GM23338 (cell line): ENCODE measurements around the gene PLEKHA7. TPM values are rescaled to one million over a fixed set of nuclear protein-coding genes. Genes with fewer than 3 reads are reported as not detected.

Source experiments
- EZH2 ChIP-seq: fragments of 200-600 bp; sonication (generic); IDR thresholded peaks from one replicate; pipeline ENCODE4 v1.8.0; 2017; ENCODE audit warnings: antibody characterized with exemption, mild to moderate bottlenecking, low read depth; ENCODE audit not compliant: unreplicated experiment
- EZH2phosphoT487 ChIP-seq: fragments of 200-600 bp; sonication (generic); IDR thresholded peaks from one replicate; pipeline ENCODE4 v1.8.1; 2018; ENCODE audit warnings: antibody characterized with exemption; ENCODE audit not compliant: unreplicated experiment
- JUNB ChIP-seq: IDR thresholded peaks from one replicate; pipeline ENCODE4 v1.6.1; 2016; ENCODE audit warnings: antibody characterized with exemption; ENCODE audit not compliant: unreplicated experiment
- NANOG ChIP-seq: IDR thresholded peaks from 2 replicates; pipeline ENCODE4 v1.6.1; 2016; ENCODE audit warnings: antibody characterized with exemption, borderline replicate concordance
- POLR2AphosphoS5 ChIP-seq: IDR thresholded peaks from 2 replicates; pipeline ENCODE4 v1.6.1; 2016; ENCODE audit warnings: antibody characterized with exemption, low read depth
- STAT1 ChIP-seq: IDR thresholded peaks from one replicate; pipeline ENCODE4 v1.6.1; 2016; ENCODE audit warnings: antibody characterized with exemption; ENCODE audit not compliant: unreplicated experiment
- ZNF114 ChIP-seq: fragments of 250-450 bp; sonication (Bioruptor Pico); IDR thresholded peaks from 2 replicates; pipeline ENCODE4 v1.5.0; 2020; ENCODE audit warnings: mild to moderate bottlenecking, moderate library complexity
- polyA plus RNA-seq: library from polyadenylated mRNA; unstranded; fragments of >200 nt; fragmentation: Nextera tagmentation; extraction: Ambion mirVana; gene quantifications from 2 replicates; pipeline ENCODE4 v1.2.1, GENCODE V29; 2016
- total RNA-seq: library from RNA; depleted of rRNA; stranded (reverse); fragments of >200 nt; shearing (Covaris generic); gene quantifications from 2 replicates; pipeline ENCODE4 v1.2.3, GENCODE V29; 2014
- TF ChIP-seq, protein P1 (sequence below): fragments of 250-450 bp; sonication (Bioruptor Pico); IDR thresholded peaks from 2 replicates; pipeline ENCODE4 v1.5.0; 2020; ENCODE audit warnings: mild to moderate bottlenecking, moderate library complexity
- TF ChIP-seq, protein P2 (sequence below), 2 experiments: fragments of 200-600 bp in 1 of 2; sonication (generic) in 1 of 2; conservative IDR thresholded peaks; 2 replicates each; pipeline versions ENCODE4 v1.5.1 to v1.6.1; 2016 to 2017; ENCODE audit warnings: antibody characterized with exemption in 2 of 2, low read depth in 2 of 2, mild to moderate bottlenecking in 2 of 2, moderate library complexity in 1 of 2

PLEKHA7 gene
- total and polyA plus RNA-seq, 2 experiments from 2014 or later: 9.7 to 15.8 TPM

DNA sequence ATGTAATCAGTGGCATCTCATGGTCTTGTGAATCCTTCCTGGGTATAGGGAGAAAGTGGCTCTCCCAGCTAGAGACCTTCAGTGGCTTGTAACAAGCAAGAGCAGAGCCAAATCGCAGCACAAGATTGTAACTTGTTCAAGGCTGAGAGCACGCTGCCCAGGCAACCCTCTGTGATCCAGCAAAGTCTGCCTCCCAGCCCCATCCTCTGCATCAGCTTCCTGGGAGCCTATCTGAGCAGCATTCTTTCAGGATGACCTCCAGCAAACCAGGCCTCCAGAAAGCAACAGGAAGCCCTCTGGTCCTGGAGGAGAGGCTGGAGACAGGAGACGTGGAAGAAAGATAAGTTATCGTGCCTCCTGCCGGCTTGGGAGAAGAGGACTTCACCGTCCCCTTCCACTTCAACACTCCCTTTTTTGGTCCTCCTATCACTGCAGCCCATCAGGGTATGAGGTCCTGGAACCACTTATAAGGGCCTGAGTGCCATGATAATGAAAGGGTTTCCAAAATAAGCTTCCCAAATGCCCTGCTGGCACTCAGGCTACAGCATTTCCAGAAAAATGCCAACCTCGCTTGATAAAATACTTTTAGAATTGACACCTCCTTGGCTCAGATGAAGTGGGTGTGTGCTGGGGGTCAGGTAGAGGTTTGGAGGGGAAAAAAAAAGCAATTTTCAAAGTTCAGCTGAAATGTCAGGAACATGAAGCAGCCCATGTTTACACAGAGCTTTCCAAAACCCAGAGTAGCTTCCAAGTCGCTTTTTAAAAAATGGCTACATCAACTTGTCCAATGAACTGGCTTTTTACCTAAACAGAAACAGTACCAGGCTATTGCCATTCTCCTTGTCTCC is 80.2 kb downstream of the PLEKHA7 start (continued):
- TF ChIP-seq, protein P1, sequence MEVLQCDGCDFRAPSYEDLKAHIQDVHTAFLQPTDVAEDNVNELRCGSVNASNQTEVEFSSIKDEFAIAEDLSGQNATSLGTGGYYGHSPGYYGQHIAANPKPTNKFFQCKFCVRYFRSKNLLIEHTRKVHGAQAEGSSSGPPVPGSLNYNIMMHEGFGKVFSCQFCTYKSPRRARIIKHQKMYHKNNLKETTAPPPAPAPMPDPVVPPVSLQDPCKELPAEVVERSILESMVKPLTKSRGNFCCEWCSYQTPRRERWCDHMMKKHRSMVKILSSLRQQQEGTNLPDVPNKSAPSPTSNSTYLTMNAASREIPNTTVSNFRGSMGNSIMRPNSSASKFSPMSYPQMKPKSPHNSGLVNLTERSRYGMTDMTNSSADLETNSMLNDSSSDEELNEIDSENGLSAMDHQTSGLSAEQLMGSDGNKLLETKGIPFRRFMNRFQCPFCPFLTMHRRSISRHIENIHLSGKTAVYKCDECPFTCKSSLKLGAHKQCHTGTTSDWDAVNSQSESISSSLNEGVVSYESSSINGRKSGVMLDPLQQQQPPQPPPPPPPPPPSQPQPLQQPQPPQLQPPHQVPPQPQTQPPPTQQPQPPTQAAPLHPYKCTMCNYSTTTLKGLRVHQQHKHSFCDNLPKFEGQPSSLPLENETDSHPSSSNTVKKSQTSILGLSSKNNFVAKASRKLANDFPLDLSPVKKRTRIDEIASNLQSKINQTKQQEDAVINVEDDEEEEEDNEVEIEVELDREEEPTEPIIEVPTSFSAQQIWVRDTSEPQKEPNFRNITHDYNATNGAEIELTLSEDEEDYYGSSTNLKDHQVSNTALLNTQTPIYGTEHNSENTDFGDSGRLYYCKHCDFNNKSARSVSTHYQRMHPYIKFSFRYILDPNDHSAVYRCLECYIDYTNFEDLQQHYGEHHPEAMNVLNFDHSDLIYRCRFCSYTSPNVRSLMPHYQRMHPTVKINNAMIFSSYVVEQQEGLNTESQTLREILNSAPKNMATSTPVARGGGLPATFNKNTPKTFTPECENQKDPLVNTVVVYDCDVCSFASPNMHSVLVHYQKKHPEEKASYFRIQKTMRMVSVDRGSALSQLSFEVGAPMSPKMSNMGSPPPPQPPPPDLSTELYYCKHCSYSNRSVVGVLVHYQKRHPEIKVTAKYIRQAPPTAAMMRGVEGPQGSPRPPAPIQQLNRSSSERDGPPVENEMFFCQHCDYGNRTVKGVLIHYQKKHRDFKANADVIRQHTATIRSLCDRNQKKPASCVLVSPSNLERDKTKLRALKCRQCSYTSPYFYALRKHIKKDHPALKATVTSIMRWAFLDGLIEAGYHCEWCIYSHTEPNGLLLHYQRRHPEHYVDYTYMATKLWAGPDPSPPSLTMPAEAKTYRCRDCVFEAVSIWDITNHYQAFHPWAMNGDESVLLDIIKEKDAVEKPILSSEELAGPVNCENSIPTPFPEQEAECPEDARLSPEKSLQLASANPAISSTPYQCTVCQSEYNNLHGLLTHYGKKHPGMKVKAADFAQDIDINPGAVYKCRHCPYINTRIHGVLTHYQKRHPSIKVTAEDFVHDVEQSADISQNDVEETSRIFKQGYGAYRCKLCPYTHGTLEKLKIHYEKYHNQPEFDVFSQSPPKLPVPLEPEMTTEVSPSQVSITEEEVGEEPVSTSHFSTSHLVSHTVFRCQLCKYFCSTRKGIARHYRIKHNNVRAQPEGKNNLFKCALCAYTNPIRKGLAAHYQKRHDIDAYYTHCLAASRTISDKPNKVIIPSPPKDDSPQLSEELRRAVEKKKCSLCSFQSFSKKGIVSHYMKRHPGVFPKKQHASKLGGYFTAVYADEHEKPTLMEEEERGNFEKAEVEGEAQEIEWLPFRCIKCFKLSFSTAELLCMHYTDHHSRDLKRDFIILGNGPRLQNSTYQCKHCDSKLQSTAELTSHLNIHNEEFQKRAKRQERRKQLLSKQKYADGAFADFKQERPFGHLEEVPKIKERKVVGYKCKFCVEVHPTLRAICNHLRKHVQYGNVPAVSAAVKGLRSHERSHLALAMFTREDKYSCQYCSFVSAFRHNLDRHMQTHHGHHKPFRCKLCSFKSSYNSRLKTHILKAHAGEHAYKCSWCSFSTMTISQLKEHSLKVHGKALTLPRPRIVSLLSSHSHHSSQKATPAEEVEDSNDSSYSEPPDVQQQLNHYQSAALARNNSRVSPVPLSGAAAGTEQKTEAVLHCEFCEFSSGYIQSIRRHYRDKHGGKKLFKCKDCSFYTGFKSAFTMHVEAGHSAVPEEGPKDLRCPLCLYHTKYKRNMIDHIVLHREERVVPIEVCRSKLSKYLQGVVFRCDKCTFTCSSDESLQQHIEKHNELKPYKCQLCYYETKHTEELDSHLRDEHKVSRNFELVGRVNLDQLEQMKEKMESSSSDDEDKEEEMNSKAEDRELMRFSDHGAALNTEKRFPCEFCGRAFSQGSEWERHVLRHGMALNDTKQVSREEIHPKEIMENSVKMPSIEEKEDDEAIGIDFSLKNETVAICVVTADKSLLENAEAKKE: no peak
- TF ChIP-seq, protein P2, sequence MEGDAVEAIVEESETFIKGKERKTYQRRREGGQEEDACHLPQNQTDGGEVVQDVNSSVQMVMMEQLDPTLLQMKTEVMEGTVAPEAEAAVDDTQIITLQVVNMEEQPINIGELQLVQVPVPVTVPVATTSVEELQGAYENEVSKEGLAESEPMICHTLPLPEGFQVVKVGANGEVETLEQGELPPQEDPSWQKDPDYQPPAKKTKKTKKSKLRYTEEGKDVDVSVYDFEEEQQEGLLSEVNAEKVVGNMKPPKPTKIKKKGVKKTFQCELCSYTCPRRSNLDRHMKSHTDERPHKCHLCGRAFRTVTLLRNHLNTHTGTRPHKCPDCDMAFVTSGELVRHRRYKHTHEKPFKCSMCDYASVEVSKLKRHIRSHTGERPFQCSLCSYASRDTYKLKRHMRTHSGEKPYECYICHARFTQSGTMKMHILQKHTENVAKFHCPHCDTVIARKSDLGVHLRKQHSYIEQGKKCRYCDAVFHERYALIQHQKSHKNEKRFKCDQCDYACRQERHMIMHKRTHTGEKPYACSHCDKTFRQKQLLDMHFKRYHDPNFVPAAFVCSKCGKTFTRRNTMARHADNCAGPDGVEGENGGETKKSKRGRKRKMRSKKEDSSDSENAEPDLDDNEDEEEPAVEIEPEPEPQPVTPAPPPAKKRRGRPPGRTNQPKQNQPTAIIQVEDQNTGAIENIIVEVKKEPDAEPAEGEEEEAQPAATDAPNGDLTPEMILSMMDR (conservative IDR thresholded peaks at IDR 0.05; ENCODE audit: low read depth in 2 of 2): no peak
- TF ChIP-seq EZH2 (no peak), POLR2AphosphoS5 (no peak), EZH2phosphoT487 (no peak), NANOG (no peak), ZNF114 (CRISPR knock-in tag) (no peak), STAT1 (no peak), JUNB (no peak)
